Endothelial cell of hepatic sinusoid (primary cell): ENCODE measurements around the gene ADD3.

ENCODE experiments used
- in situ Hi-C: cut with HindIII; loops from 2 replicates; pipeline ENCODE4 v1.10.0; 2017; ENCODE audit warnings: low sequenced_read_pairs

Gene ADD3

DNA sequence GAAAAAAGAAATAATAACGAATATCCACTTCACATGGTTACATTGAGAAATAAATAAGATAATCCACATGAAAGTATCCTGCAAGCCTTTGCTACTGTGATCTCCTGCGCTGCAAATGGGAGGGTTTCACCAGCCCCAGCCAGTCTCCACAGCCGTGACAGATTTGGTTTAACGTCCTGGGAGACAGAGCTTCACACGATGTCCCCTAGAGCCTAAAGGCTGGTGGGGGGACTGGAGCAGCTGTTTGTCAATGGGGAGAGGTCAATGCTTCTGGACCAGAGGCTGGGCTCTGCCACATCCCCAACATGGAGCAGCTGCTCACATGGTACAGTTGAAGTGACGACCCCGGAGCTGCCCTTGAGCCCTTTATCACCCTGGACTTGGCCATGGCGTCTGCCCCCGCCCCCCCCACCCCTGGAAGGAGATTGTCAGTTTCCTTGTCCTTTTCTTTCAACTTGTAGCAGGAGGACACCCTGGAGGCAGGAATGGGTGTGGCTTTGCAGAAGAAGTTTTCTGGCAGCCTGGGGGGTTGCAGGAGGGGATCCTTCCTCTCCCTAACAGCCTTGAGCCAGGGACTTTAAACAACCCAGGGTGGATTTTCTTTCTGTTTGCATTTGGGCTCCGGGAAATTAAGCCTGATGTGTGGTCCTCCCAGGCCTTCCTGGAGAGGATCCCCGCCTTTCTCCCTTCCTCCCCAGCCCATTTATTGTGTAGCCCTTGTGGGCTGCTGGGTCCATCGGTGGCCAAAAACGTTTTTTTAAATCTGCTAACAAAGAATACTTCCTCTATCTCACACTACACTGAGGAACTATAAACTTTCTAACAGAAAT lies 162.6 kb downstream of the ADD3 start:
- in situ Hi-C loops: no loop called here

DNA sequence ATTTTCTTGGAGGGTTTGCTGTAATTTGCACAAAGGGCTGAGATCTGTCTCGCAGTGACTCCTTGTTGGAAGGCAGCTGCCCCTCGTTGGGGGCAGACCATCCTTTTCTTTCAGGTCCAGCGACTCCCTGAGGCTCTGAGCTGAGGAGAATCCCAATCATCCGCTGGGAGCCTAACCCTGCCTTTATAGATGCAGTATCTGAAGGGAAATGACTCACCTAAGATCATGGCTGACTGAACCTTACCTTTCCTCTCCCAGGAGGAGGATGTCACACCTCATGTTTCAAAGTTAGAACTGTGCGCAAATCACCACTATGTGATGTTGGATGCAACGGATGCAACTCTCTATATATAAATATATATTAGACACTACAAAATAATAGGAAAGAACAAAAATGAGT lies 163.2 kb downstream of the ADD3 start:
- in situ Hi-C loops: no loop called here

DNA sequence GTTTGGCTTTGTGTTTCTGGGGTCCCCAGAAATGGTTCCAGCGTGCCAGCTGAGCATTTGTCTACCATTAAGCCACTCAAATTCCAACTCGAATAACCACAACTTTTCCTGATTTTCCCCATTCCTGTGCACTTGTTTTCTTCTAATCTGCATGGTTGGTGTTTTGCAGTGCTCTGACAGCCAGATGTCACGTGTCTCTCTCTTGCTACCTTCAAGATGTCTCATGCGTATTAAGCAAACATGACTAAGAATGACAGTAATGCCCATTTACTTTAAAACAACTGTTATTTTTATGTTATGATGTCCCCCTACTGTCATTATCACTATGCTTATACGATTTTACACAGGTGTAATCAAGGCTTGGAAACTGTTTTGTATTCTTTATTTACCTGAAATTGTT lies 164.4 kb downstream of the ADD3 start:
- in situ Hi-C loops: no loop called here

DNA sequence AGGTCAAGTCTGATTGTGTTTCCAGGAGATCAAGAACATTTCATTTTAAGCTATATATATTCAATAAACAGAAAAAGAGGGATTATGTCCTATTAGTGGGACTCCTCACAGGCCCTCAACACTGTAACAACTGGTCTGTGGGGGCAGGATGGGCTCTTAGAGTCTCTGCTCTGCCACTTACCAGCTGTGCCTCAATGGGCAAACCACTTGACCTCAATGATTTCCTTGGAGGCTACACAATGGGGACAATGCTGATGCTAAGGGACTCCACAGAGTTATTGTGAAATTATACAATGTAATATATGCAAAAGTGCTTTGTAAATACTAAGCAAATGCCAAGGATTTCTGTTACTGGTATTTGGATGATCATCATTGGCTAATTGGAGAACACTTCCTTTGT lies 166.4 kb downstream of the ADD3 start:
- in situ Hi-C loops: no loop called here

DNA sequence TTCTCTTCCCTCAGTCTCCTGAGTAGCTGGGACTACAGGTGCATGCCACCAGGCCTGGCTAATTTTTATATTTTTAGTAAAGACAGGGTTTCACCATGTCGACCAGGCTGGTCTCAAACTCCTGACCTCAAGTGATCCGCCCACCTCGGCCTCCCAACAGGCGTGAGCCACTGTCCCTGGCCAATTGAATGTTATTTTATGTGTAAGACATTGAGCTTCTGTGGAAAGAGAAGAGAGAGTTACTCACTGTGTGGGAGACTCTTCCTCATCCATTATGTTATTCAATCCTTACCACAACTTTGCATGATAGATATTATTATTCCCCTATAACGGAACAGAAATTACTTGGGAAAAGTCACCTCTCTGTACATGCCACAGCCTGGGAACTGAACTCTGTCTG lies 167.0 kb downstream of the ADD3 start:
- in situ Hi-C loops: no loop called here

DNA sequence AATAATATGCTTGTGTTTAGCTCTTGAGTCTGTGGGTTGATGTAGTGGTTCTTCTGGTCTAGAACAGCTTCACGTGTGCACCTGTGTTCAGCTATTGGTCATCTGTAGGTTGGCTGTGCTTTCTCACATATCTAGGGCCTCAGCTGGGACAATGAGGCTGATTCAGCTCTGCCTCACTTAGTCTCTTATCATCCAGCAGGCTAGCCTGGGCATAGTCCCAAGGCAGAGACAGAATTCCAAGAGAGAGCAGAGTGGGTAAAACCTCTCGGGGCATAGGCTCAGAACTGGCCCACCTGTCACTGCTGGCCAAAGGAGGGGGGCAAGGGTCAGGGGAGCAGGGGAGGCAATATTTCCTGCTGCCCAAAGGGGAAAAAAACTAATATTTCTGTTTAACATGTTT lies 167.6 kb downstream of the ADD3 start:
- in situ Hi-C loops: no loop called here

DNA sequence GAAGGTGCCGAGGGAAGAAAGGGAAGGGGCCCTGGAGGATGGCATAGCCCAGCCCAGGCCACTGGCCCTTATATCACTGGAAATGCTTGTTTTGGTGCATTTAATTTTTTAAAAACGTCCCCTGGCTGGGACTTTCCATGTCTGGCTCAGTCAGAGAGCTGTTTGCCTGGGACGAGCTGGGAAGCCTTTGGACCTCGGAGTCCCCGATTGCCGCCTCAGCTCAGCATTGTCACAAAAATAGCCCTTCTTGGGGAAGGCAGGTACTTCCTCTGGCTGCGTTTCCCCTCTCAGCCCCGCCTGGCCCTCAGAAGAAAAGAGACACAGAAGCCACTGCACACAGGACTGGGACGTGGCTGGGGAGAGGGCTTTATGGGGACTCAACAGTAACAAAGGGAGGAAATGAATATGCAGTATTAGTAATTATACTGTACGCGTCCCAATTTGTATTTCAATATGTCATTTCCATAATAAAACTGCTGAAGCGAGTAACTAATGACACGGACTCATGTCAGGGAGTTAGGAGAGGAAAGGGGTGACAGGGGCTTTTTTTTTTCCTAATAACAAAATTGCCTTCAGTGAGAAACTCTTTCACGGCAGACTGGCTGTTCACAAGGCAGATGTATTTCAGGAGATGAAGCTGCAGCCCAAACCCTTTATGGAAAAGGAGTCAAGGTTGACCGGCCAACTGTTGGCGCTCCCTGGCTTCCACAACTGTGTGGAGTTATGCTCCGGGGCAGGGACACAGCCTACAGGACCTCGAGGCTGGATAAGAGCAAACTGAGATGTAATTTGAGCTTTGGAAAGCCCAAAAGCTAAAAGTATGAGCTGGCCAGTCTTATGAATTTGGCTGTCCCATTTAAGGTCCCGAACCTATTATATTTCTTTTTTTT lies 168.6 kb downstream of the ADD3 start:
- in situ Hi-C loops: no loop called here

DNA sequence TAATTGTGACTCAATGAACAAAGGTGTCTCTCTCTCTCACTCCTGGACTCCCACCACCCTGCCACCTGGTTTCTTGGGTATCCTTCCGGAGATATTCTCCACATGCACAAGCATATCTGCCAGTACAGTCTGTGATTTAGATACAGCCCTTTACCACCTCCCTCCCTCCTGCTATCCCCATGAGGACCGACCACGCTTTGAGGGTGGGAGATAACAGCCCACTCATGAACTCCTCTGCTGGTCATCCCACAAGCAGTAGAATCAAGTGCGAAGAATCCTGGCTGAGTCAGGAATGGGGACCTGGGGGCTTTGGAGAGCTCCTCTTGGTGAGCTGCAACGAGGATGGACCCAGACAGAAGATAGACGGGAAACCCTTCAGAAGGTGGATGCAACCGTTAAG lies 171.4 kb downstream of the ADD3 start:
- in situ Hi-C loops: no loop called here

DNA sequence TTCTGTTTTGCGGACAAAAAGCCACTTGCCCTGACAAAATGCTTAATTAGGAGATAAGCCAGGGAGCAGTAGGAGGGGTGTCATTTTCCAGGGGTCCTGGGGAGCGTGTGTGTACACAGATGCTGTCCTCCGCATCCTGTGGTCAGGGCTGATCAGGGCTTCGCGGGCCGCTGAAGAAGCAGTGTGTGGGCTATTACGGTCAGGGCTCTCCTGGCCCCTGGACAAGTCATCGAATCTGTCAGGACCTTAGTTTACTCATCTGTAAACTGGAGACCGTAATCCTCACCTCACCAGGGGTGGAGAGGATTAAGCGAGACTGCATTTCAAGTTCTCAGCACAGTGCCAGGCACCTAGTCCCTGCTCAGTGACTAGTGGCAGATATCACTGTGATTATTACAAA lies 173.7 kb downstream of the ADD3 start:
- in situ Hi-C loops: no loop called here

DNA sequence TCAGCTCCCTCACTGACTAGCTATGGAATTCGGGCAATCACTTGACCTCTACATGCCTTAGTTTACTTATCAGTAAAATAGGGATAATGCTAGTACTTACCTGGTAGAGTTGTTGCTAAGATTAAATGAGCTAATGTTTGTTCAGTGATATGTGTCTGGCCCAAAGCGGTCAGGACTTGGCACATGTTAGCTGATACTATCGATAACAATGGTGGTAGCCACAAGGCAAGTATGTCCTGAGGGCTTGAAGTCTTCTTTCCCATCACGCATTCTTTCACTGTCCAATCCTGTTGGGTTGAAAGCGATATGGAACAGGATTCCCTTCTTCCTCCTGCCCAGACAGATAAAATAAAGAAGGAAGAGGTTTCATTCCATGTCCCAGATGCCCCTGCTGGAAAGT lies 174.1 kb downstream of the ADD3 start:
- in situ Hi-C loops: no loop called here

DNA sequence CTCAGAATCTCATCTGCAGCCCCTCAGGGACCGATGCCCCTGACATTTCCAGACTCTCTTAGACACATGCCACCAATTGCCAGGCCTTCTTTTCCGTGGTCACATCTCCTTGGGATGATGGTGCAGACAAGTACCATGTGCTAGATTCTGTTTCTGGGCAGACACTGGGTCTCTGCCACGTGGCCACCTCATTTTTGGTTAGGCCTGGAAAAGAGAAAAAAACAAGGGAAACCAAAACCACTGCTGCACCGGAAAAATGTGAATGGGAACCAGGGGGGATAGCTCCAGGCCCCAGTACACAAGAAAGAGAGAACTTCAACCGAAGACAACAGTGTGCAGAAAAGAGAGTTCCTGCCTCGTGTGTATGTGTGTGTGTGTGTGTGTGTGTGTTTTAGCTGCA lies 176.6 kb downstream of the ADD3 start:
- in situ Hi-C loops: no loop called here
